DND-41 (cell line): Measurements from ENCODE around the gene BASP1.

Experiments used
- ATAC-seq: fragments of 200-7000 bp; cut with Tn5 transposase; 3 replicates; pipeline ENCODE4 v1.9.1; 2021; ENCODE audit warnings: low read depth; ENCODE audit not compliant: insufficient read depth
- DNase-seq: peaks from one replicate; pipeline ENCODE4 v3.0.0-alpha.2; 2020
- H2AFZ ChIP-seq: 2 replicates; pipeline ENCODE4 v1.6.0; 2012; ENCODE audit warnings: low read depth, low read length
- H3K27ac ChIP-seq: 2 replicates; pipeline ENCODE4 v1.5.1; 2012; ENCODE audit warnings: low read length, inconsistent platforms
- H3K27me3 ChIP-seq: fragments of 200-600 bp; sonication (generic); 2 replicates; pipeline ENCODE4 v1.6.0; 2012; ENCODE audit warnings: low read length, mild to moderate bottlenecking, inconsistent platforms; ENCODE audit not compliant: insufficient read depth, poor library complexity
- H3K36me3 ChIP-seq: 2 replicates; pipeline ENCODE4 v1.5.1; 2012; ENCODE audit warnings: low read length, inconsistent platforms; ENCODE audit not compliant: insufficient read depth
- H3K4me1 ChIP-seq: 2 replicates; pipeline ENCODE4 v1.5.1; 2012; ENCODE audit warnings: mild to moderate bottlenecking, low read length; ENCODE audit not compliant: insufficient read depth
- H3K4me2 ChIP-seq: 2 replicates; pipeline ENCODE4 v1.6.0; 2012; ENCODE audit warnings: mild to moderate bottlenecking, moderate library complexity, low read length, inconsistent platforms; ENCODE audit not compliant: insufficient read depth
- H3K4me3 ChIP-seq, 2 experiments: fragments of 200-600 bp in 1 of 2; shearing (Covaris generic) in 1 of 2; 2 replicates each; pipeline ENCODE4 v1.5.1; 2012 to 2016; ENCODE audit warnings: inconsistent platforms in 2 of 2, low read length in 2 of 2, mild to moderate bottlenecking in 2 of 2, low read depth in 1 of 2, moderate library complexity in 1 of 2
- H3K79me2 ChIP-seq: 2 replicates; pipeline ENCODE4 v1.6.0; 2012; ENCODE audit warnings: low read length, inconsistent platforms; ENCODE audit not compliant: insufficient read depth
- H3K9ac ChIP-seq: 2 replicates; pipeline ENCODE4 v1.6.0; 2012; ENCODE audit warnings: low read depth, mild to moderate bottlenecking, inconsistent platforms, low read length, moderate library complexity
- H3K9me3 ChIP-seq: 2 replicates; pipeline ENCODE4 v1.5.1; 2012; ENCODE audit warnings: low read length, moderate library complexity, mild to moderate bottlenecking, inconsistent platforms; ENCODE audit not compliant: insufficient read depth, severe bottlenecking
- H4K20me1 ChIP-seq: 2 replicates; pipeline ENCODE4 v1.6.0; 2012; ENCODE audit warnings: low read length; ENCODE audit not compliant: insufficient read depth
- CTCF ChIP-seq: IDR thresholded peaks from 2 replicates; pipeline ENCODE4 v1.5.1; 2012; ENCODE audit warnings: borderline replicate concordance, low read length, moderate library complexity, mild to moderate bottlenecking; ENCODE audit not compliant: poor library complexity, severe bottlenecking; ENCODE audit errors: extremely low read depth
- EZH2 ChIP-seq: IDR thresholded peaks from 3 replicates; pipeline ENCODE4 v1.6.1; 2012; ENCODE audit warnings: borderline replicate concordance, low read depth, mild to moderate bottlenecking, moderate library complexity, low read length, inconsistent platforms; ENCODE audit not compliant: severe bottlenecking

The BASP1 gene

GRCh38 chr5:17219992-17220391, 2.6 kb downstream of the BASP1 start:
- Histone ChIP-seq H3K4me3 (no peak overlapping the region), H4K20me1 (no peaks in the 10 kb centered on the region), H3K4me2 (no peak overlapping the region), H3K27me3 (no peaks in the 10 kb centered on the region), H3K9me3 (peaks cover 5% of the 10 kb centered on the region), H3K4me1 (no peaks in the 10 kb centered on the region), H3K79me2 (no peaks in the 10 kb centered on the region), H3K27ac (no peak overlapping the region), H3K9ac (no peak overlapping the region), H2AFZ (no peak overlapping the region), H3K36me3 (no peaks in the 10 kb centered on the region)
- ATAC-seq (no peak), DNase-seq (no peak)
- TF ChIP-seq EZH2 (no peak), CTCF (no peak)

GRCh38 chr5:17220469-17220868, 3.0 kb downstream of the BASP1 start:
- ATAC-seq (no peak), DNase-seq (no peak)
- H3K27ac ChIP-seq, result no peak overlapping the region
- H3K36me3 ChIP-seq, result no peaks in the 10 kb centered on the region
- H3K4me3 ChIP-seq, result no peak overlapping the region
- no peak overlapping the region for H2AFZ ChIP-seq
- H4K20me1 ChIP-seq, result no peaks in the 10 kb centered on the region
- H3K9ac ChIP-seq, result no peak overlapping the region
- no peaks in the 10 kb centered on the region for H3K27me3 ChIP-seq
- TF ChIP-seq EZH2, result no peak
- no peak for TF ChIP-seq CTCF
- no peaks in the 10 kb centered on the region for H3K79me2 ChIP-seq
- H3K4me2 ChIP-seq, result no peak overlapping the region
- peaks cover 5% of the 10 kb centered on the region for H3K9me3 ChIP-seq
- no peaks in the 10 kb centered on the region for H3K4me1 ChIP-seq

GRCh38 chr5:17221843-17222636, 4.6 kb downstream of the BASP1 start:
- Histone ChIP-seq H3K9me3 (no peaks in the 10 kb centered on the region), H3K4me2 (no peak overlapping the region), H3K27ac (no peak overlapping the region), H3K27me3 (no peaks in the 10 kb centered on the region), H3K36me3 (no peaks in the 10 kb centered on the region), H2AFZ (no peak overlapping the region), H3K4me1 (no peaks in the 10 kb centered on the region), H4K20me1 (no peaks in the 10 kb centered on the region), H3K9ac (no peak overlapping the region), H3K4me3 (no peak overlapping the region), H3K79me2 (no peaks in the 10 kb centered on the region)
- TF ChIP-seq EZH2, result no peak
- TF ChIP-seq CTCF, result no peak
- ATAC-seq (no peak), DNase-seq (no peak)
